Right lobe of liver (tissue), 4 donors: ENCODE data around the gene KIRREL3.

Source experiments
- CTCF ChIP-seq, 4 donors: fragments of 200-600 bp in 3 of 4; fragments of 450-650 bp in 1 of 4; IDR thresholded peaks; one replicate each; pipeline versions ENCODE4 v1.5.1 to v1.8.0; 2016 to 2022; ENCODE audit warnings: antibody characterized with exemption in 4 of 4, mild to moderate bottlenecking in 2 of 4
- POLR2A ChIP-seq: fragments of 450-650 bp; IDR thresholded peaks from one replicate; pipeline ENCODE4 v1.6.1; 2017; ENCODE audit warnings: antibody characterized with exemption, mild to moderate bottlenecking
- donor health status: DM: no; HTN: no; CAD: no.
- donor health status: DM: no; HTN: no; CAD: no.
- donor health status: DM: no; HTN: yes; CAD: no.

- TF ChIP-seq CTCF (IDR thresholded peaks at IDR 0.05) (no peak), POLR2A (no peak)
Observed at GRCh38 chr11:126920833-126921232, 79.7 kb downstream of the KIRREL3 start.
